K562 (cell line): Measurements from ENCODE around the gene REEP3. TPM values are rescaled to one million over a fixed set of nuclear protein-coding genes. Genes with fewer than 3 reads are reported as not detected.

Experiments used
- ATF1 ChIP-seq, 2 experiments: fragments of 450-650 bp in 1 of 2; IDR thresholded peaks; 2 replicates each; pipeline ENCODE4 v1.6.1; 2016; ENCODE audit warnings: missing compliant biosample characterization in 1 of 2, missing genetic modification characterization in 1 of 2
- CCAR2 ChIP-seq: fragments of 200-400 bp; formaldehyde crosslinking; IDR thresholded peaks from 2 replicates; pipeline ENCODE4 v1.6.1; 2017; ENCODE audit warnings: mild to moderate bottlenecking, low read depth, low read length
- CEBPB ChIP-seq: fragments of 450-650 bp; IDR thresholded peaks from 2 replicates; pipeline ENCODE4 v1.6.1; 2016; ENCODE audit warnings: missing genetic modification characterization, missing compliant biosample characterization
- CHD2 ChIP-seq: IDR thresholded peaks from 2 replicates; pipeline ENCODE4 v1.6.1; 2011; ENCODE audit warnings: low read depth, low read length
- CREM ChIP-seq: IDR thresholded peaks from 2 replicates; pipeline ENCODE4 v1.6.1; 2014; ENCODE audit warnings: antibody characterized with exemption, low read depth
- HNRNPLL ChIP-seq: fragments of 200-400 bp; formaldehyde crosslinking; IDR thresholded peaks from 2 replicates; pipeline ENCODE4 v1.6.1; 2017; ENCODE audit warnings: low read length, low read depth, mild to moderate bottlenecking; ENCODE audit not compliant: poor library complexity, severe bottlenecking
- JUN ChIP-seq, 2 experiments: sonication (generic) in 1 of 2; formaldehyde crosslinking in 1 of 2; IDR thresholded peaks; 2 replicates each; pipeline versions ENCODE4 v1.6.1 to v1.8.0; 2012 to 2022; ENCODE audit warnings: borderline replicate concordance in 2 of 2, mild to moderate bottlenecking in 2 of 2, improper control_type of control experiment in 1 of 2, low read depth in 1 of 2, low read length in 1 of 2, missing genetic modification reagents in 1 of 2
- MYNN ChIP-seq, 2 experiments: sonication (generic); formaldehyde crosslinking in 1 of 2; IDR thresholded peaks; 2 replicates each; pipeline versions ENCODE4 v1.5.0 to v1.6.1; 2016 to 2020; ENCODE audit warnings: antibody characterized with exemption in 1 of 2, missing genetic modification reagents in 1 of 2
- PCBP1 ChIP-seq: fragments of 200-400 bp; formaldehyde crosslinking; IDR thresholded peaks from 2 replicates; pipeline ENCODE4 v1.6.1; 2018; ENCODE audit warnings: mild to moderate bottlenecking, low read depth, low read length; ENCODE audit not compliant: poor library complexity, severe bottlenecking
- PHB ChIP-seq: fragments of 250-450 bp; sonication (Bioruptor Pico); IDR thresholded peaks from 2 replicates; pipeline ENCODE4 v1.5.0; 2021
- TAF9B ChIP-seq: fragments of 450-650 bp; IDR thresholded peaks from 2 replicates; pipeline ENCODE4 v1.6.1; 2018; ENCODE audit warnings: mild to moderate bottlenecking; ENCODE audit not compliant: partially characterized antibody
- UBTF ChIP-seq, 2 experiments: IDR thresholded peaks; 2 replicates each; pipeline ENCODE4 v1.6.1; 2012; ENCODE audit warnings: improper control_type of control experiment in 2 of 2, low read depth in 2 of 2, low read length in 2 of 2, borderline replicate concordance in 1 of 2
- XRCC5 ChIP-seq: fragments of 200-400 bp; formaldehyde crosslinking; IDR thresholded peaks from 2 replicates; pipeline ENCODE4 v1.6.1; 2017; ENCODE audit warnings: low read depth, mild to moderate bottlenecking, low read length
- ZNF224 ChIP-seq: sonication (generic); formaldehyde crosslinking; IDR thresholded peaks from 2 replicates; pipeline ENCODE4 v1.8.0; 2022; ENCODE audit warnings: mild to moderate bottlenecking, missing genetic modification reagents
- ZNF24 ChIP-seq: fragments of 450-650 bp; IDR thresholded peaks from 2 replicates; pipeline ENCODE4 v1.6.1; 2016
- ZNF384 ChIP-seq: IDR thresholded peaks from 2 replicates; pipeline ENCODE4 v1.6.1; 2012; ENCODE audit warnings: low read depth, low read length, improper control_type of control experiment
- ZNF592 ChIP-seq: fragments of 450-650 bp; IDR thresholded peaks from 2 replicates; pipeline ENCODE4 v1.6.1; 2017; ENCODE audit warnings: antibody characterized with exemption, mild to moderate bottlenecking
- ZNF740 ChIP-seq, 3 experiments: fragments of 200-800 bp in 1 of 3; sonication (Bioruptor generic) in 1 of 3; sonication (generic) in 1 of 3; formaldehyde crosslinking in 1 of 3; IDR thresholded peaks; 2 replicates each; pipeline versions ENCODE4 v1.6.1 to v1.8.0; 2016 to 2022; ENCODE audit warnings: mild to moderate bottlenecking in 2 of 3, missing compliant biosample characterization in 2 of 3, missing genetic modification characterization in 2 of 3, missing genetic modification reagents in 1 of 3
- ZNF785 ChIP-seq: fragments of 250-450 bp; sonication (Bioruptor Pico); IDR thresholded peaks from 2 replicates; pipeline ENCODE4 v1.4.0; 2020; ENCODE audit warnings: mild to moderate bottlenecking
- polyA plus RNA-seq, 8 experiments: library from polyadenylated mRNA; depleted of rRNA in 4 of 8; stranded (reverse) in 5 of 8; unstranded in 3 of 8; fragments of >200 nt; fragmentation: Nextera tagmentation in 2 of 8; fragmentation: Illumina TruSeq in 1 of 8; extraction: Ambion mirVana in 2 of 8; extraction: Trizol in 1 of 8; gene quantifications; 2 replicates each; pipeline versions ENCODE4 v1.2.1 to v1.2.3, GENCODE V29; 2011 to 2014; ENCODE audit warnings: inconsistent platforms in 1 of 8, missing spikeins in 1 of 8
- total RNA-seq, 7 experiments: library from RNA; depleted of rRNA in 6 of 7; stranded (reverse); fragments of >200 nt in 6 of 7; fragmentation: Illumina TruSeq in 2 of 7; extraction: Trizol in 2 of 7; gene quantifications; 2 replicates each; pipeline versions ENCODE4 v1.2.1 to v1.2.3, GENCODE V29; 2011 to 2021; ENCODE audit warnings: low replicate concordance in 1 of 7

The REEP3 gene
- total and polyA plus RNA-seq, 9 of the 15 experiments (the other 6 are each of a cell fraction or from before 2014, with no cell fraction given) = 3.4 to 13.4 (median 9.2) TPM

GRCh38 chr10:63630085-63630930, 109.1 kb downstream of the REEP3 start (continued):
- TF ChIP-seq ZNF224 (CRISPR knock-in tag) (no peak), XRCC5 (peak; percentile 53; the same call in 1 of the 2 replicates), TAF9B (peak; percentile 82), JUN (IDR thresholded peaks at IDR 0.05; ENCODE audit: borderline replicate concordance, low read depth, low read length) (0 out of 2 replicates have a peak, but pooled peaks have one; percentile 8), JUN (CRISPR knock-in tag; IDR thresholded peaks at IDR 0.05; ENCODE audit: borderline replicate concordance) (no peak), CHD2 (no peak), MYNN (IDR thresholded peaks at IDR 0.05) (peak; percentile 58; the same call in 1 of the 2 replicates), MYNN (CRISPR knock-in tag; IDR thresholded peaks at IDR 0.05) (no peak), CEBPB (tag) (no peak), ZNF24 (no peak), ZNF592 (no peak), ZNF384 (no peak), ZNF740 (CRISPR knock-in tag; IDR thresholded peaks at IDR 0.05) (no peak), ZNF740 (tag; IDR thresholded peaks at IDR 0.05) (peak in 1 of 2 experiments; percentile 66; a peak in 1 of 4 replicates), PCBP1 (peak; percentile 97), HNRNPLL (peak; percentile 59), UBTF (IDR thresholded peaks at IDR 0.05; ENCODE audit: borderline replicate concordance in 1 of 2, low read depth in 2 of 2, low read length in 2 of 2) (peak; percentile 29 to 85; a peak in 3 of 4 replicates), ZNF785 (no peak), CREM (peak; percentile 60), PHB (CRISPR knock-in tag) (no peak), ATF1 (CRISPR knock-in tag; IDR thresholded peaks at IDR 0.05) (no peak), ATF1 (tag; IDR thresholded peaks at IDR 0.05) (peak; percentile 36; the same call in 1 of the 2 replicates), CCAR2 (no peak)
